Karpas-422 (cell line): ENCODE results near the gene ZNF532. TPM values are rescaled to one million over a fixed set of nuclear protein-coding genes. Genes with fewer than 3 reads are reported as not detected.
A peak's percentile ranks its signal among the peaks of the same experiment; 100 is the strongest.

Experiments used
- DNase-seq: peaks from one replicate; pipeline ENCODE4 v3.0.0-alpha.2; 2015
- H2AFZ ChIP-seq: fragments of 200-600 bp; sonication (generic); 2 replicates; pipeline ENCODE4 v1.6.1; 2014; ENCODE audit warnings: antibody characterized with exemption, low read length, mixed read lengths
- H3K27ac ChIP-seq: fragments of 200-600 bp; sonication (generic); 2 replicates; pipeline ENCODE4 v1.5.1; 2014; ENCODE audit warnings: mild to moderate bottlenecking, low read length, moderate library complexity
- H3K27me3 ChIP-seq: fragments of 200-600 bp; sonication (generic); 2 replicates; pipeline ENCODE4 v1.6.1; 2014; ENCODE audit warnings: low read length, mixed read lengths
- H3K36me3 ChIP-seq: fragments of 200-600 bp; sonication (generic); 2 replicates; pipeline ENCODE4 v1.6.1; 2014; ENCODE audit warnings: low read length, mixed read lengths; ENCODE audit not compliant: insufficient read depth
- H3K4me1 ChIP-seq: fragments of 200-600 bp; sonication (generic); 2 replicates; pipeline ENCODE4 v1.6.1; 2014; ENCODE audit warnings: mild to moderate bottlenecking, low read length, mixed read lengths
- H3K4me2 ChIP-seq: fragments of 200-600 bp; sonication (generic); 2 replicates; pipeline ENCODE4 v1.6.1; 2014; ENCODE audit warnings: low read length, low read depth, mild to moderate bottlenecking; ENCODE audit not compliant: poor library complexity, severe bottlenecking
- H3K4me3 ChIP-seq: fragments of 200-600 bp; sonication (generic); 2 replicates; pipeline ENCODE4 v1.5.1; 2014; ENCODE audit warnings: mild to moderate bottlenecking, antibody characterized with exemption, low read length, mixed read lengths
- H3K79me2 ChIP-seq: fragments of 200-600 bp; sonication (generic); 2 replicates; pipeline ENCODE4 v1.6.1; 2014; ENCODE audit warnings: mild to moderate bottlenecking, low read length, mixed read lengths
- H3K9ac ChIP-seq: fragments of 200-600 bp; sonication (generic); 2 replicates; pipeline ENCODE4 v1.6.0; 2014; ENCODE audit warnings: low read length
- H3K9me2 ChIP-seq: fragments of 200-600 bp; sonication (generic), shearing (Covaris generic); replicated peaks from 2 replicates; pipeline ENCODE4 v1.6.0; 2014; ENCODE audit warnings: mild to moderate bottlenecking, low read length, moderate library complexity; ENCODE audit not compliant: insufficient read depth
- H3K9me3 ChIP-seq: fragments of 300-700, 200-600 bp; sonication (generic); 2 replicates; pipeline ENCODE4 v1.6.1; 2014; ENCODE audit warnings: low read length, mixed read lengths
- H4K20me1 ChIP-seq: fragments of 200-600 bp; sonication (generic); 2 replicates; pipeline ENCODE4 v1.6.1; 2014; ENCODE audit warnings: mild to moderate bottlenecking, antibody characterized with exemption, low read length, low read depth; ENCODE audit not compliant: insufficient read depth
- total RNA-seq: library from RNA; depleted of rRNA; stranded (reverse); fragments of >200 nt; shearing (Covaris generic); gene quantifications from 2 replicates; pipeline ENCODE4 v1.2.3, GENCODE V29; 2014; ENCODE audit warnings: low replicate concordance

Gene ZNF532
- total RNA-seq, 1 experiment from 2014 or later, result 34.9 TPM

- DNase-seq, result no peak
- no peaks in the 10 kb centered on the region for H3K9me2 ChIP-seq
- no peak overlapping the region for H3K4me3 ChIP-seq
- no peaks in the 10 kb centered on the region for H4K20me1 ChIP-seq
- H2AFZ ChIP-seq, result no peak overlapping the region
- H3K27ac ChIP-seq, result no peak overlapping the region
- H3K4me1 ChIP-seq, result peaks cover 27% of the 10 kb centered on the region
- H3K4me2 ChIP-seq, result no peak overlapping the region
- H3K9me3 ChIP-seq, result no peaks in the 10 kb centered on the region
- H3K27me3 ChIP-seq, result no peaks in the 10 kb centered on the region
- H3K79me2 ChIP-seq, result peaks cover 28% of the 10 kb centered on the region
- H3K36me3 ChIP-seq, result peaks cover 10% of the 10 kb centered on the region
- H3K9ac ChIP-seq, result no peak overlapping the region
These were observed 70.4 kb downstream of the ZNF532 start for GRCh38 chr18:58934933-58935577.

GRCh38 chr18:58937071-58937886 lies 72.6 kb downstream of the ZNF532 start:
- Histone ChIP-seq H4K20me1 (no peaks in the 10 kb centered on the region), H3K79me2 (peaks cover 6% of the 10 kb centered on the region), H3K4me1 (peaks cover 25% of the 10 kb centered on the region), H3K27me3 (no peaks in the 10 kb centered on the region), H3K27ac (peak overlapping the region; percentile 56), H3K4me2 (no peak overlapping the region), H3K9me2 (no peaks in the 10 kb centered on the region), H3K36me3 (peaks cover 10% of the 10 kb centered on the region), H3K9me3 (no peaks in the 10 kb centered on the region), H2AFZ (no peak overlapping the region), H3K9ac (no peak overlapping the region), H3K4me3 (no peak overlapping the region)
- no peak for DNase-seq

- no peaks in the 10 kb centered on the region for H4K20me1 ChIP-seq
- no peak overlapping the region for H3K4me3 ChIP-seq
- DNase-seq, result no peak
- H3K36me3 ChIP-seq, result peaks cover 10% of the 10 kb centered on the region
- no peak overlapping the region for H3K9ac ChIP-seq
- no peak overlapping the region for H2AFZ ChIP-seq
- H3K9me3 ChIP-seq, result no peaks in the 10 kb centered on the region
- H3K27me3 ChIP-seq, result no peaks in the 10 kb centered on the region
- peak overlapping the region; percentile 56 for H3K27ac ChIP-seq
- no peak overlapping the region for H3K4me2 ChIP-seq
- H3K4me1 ChIP-seq, result peaks cover 31% of the 10 kb centered on the region
- H3K9me2 ChIP-seq, result no peaks in the 10 kb centered on the region
- H3K79me2 ChIP-seq, result peaks cover 3% of the 10 kb centered on the region; the same call in 1 of the 2 replicates
These were observed 73.2 kb downstream of the ZNF532 start for GRCh38 chr18:58937887-58938267.

GRCh38 chr18:58941426-58942099 lies 76.9 kb downstream of the ZNF532 start:
- no peaks in the 10 kb centered on the region for H3K9me3 ChIP-seq
- peaks cover 7% of the 10 kb centered on the region; the same call in 1 of the 2 replicates for H3K79me2 ChIP-seq
- H3K9ac ChIP-seq, result no peak overlapping the region
- no peak overlapping the region for H2AFZ ChIP-seq
- no peak for DNase-seq
- H3K4me1 ChIP-seq, result peaks cover 57% of the 10 kb centered on the region
- peak overlapping the region; percentile 59 for H3K27ac ChIP-seq
- H3K4me3 ChIP-seq, result no peak overlapping the region
- no peaks in the 10 kb centered on the region for H4K20me1 ChIP-seq
- H3K4me2 ChIP-seq, result no peak overlapping the region
- no peaks in the 10 kb centered on the region for H3K27me3 ChIP-seq
- H3K36me3 ChIP-seq, result peaks cover 10% of the 10 kb centered on the region
- H3K9me2 ChIP-seq, result no peaks in the 10 kb centered on the region

- no peaks in the 10 kb centered on the region for H3K27me3 ChIP-seq
- peak overlapping the region; percentile 27; the same call in 1 of the 2 replicates for H3K4me3 ChIP-seq
- peaks cover 4% of the 10 kb centered on the region; the same call in 1 of the 2 replicates for H3K79me2 ChIP-seq
- H3K9me3 ChIP-seq, result no peaks in the 10 kb centered on the region
- H3K9me2 ChIP-seq, result no peaks in the 10 kb centered on the region
- 0 out of 2 replicates have a peak, but pooled peaks cover 5% of the 10 kb centered on the region for H3K36me3 ChIP-seq
- peak; percentile 49 for DNase-seq
- peak overlapping the region; percentile 98 for H3K27ac ChIP-seq
- peak overlapping the region; percentile 54 for H3K9ac ChIP-seq
- no peak overlapping the region for H2AFZ ChIP-seq
- H4K20me1 ChIP-seq, result no peaks in the 10 kb centered on the region
- H3K4me2 ChIP-seq, result peak overlapping the region; percentile 52
- H3K4me1 ChIP-seq, result peaks cover 64% of the 10 kb centered on the region
These were observed 79.2 kb downstream of the ZNF532 start for GRCh38 chr18:58943896-58944295.

- H3K9me3 ChIP-seq, result no peaks in the 10 kb centered on the region
- H3K9me2 ChIP-seq, result no peaks in the 10 kb centered on the region
- peak overlapping the region; percentile 69 for H3K9ac ChIP-seq
- no peaks in the 10 kb centered on the region for H4K20me1 ChIP-seq
- peak overlapping the region; percentile 98 for H3K27ac ChIP-seq
- H3K4me3 ChIP-seq, result peak overlapping the region; percentile 13; the same call in 1 of the 2 replicates
- peak; percentile 44 for DNase-seq
- H3K4me1 ChIP-seq, result peaks cover 73% of the 10 kb centered on the region
- H3K36me3 ChIP-seq, result 0 out of 2 replicates have a peak, but pooled peaks cover 2% of the 10 kb centered on the region
- peaks cover 4% of the 10 kb centered on the region; the same call in 1 of the 2 replicates for H3K79me2 ChIP-seq
- H3K27me3 ChIP-seq, result no peaks in the 10 kb centered on the region
- peak overlapping the region; percentile 52 for H3K4me2 ChIP-seq
- H2AFZ ChIP-seq, result no peak overlapping the region
These were observed 82.6 kb downstream of the ZNF532 start for GRCh38 chr18:58947136-58947732.

- Histone ChIP-seq H3K9me2 (no peaks in the 10 kb centered on the region), H4K20me1 (no peaks in the 10 kb centered on the region), H3K27ac (peak overlapping the region; percentile 52), H3K4me1 (peaks cover 57% of the 10 kb centered on the region), H3K27me3 (no peaks in the 10 kb centered on the region), H3K79me2 (peaks cover 9% of the 10 kb centered on the region; the same call in 1 of the 2 replicates), H3K36me3 (0 out of 2 replicates have a peak, but pooled peaks cover 7% of the 10 kb centered on the region), H3K4me2 (no peak overlapping the region), H2AFZ (no peak overlapping the region), H3K4me3 (no peak overlapping the region), H3K9me3 (no peaks in the 10 kb centered on the region), H3K9ac (no peak overlapping the region)
- no peak for DNase-seq
These were observed 84.4 kb downstream of the ZNF532 start for GRCh38 chr18:58949031-58949430.
